OCI-LY1 (cell line): ENCODE data around the gene SRSF7.
"Not testable (repeated sequence)": the region's sequence is repeated elsewhere in the genome, so short reads cannot be mapped to it uniquely, and the experiment has no call there.

ENCODE experiments used
- H2AFZ ChIP-seq: fragments of 200-600 bp; sonication (generic), shearing (Covaris generic); 2 replicates; pipeline ENCODE4 v1.6.0; 2014; ENCODE audit warnings: antibody characterized with exemption, mild to moderate bottlenecking, low read length
- H3F3A ChIP-seq: fragments of 200-600 bp; sonication (generic), shearing (Covaris generic); 2 replicates; pipeline ENCODE4 v1.6.0; 2014; ENCODE audit warnings: mild to moderate bottlenecking, antibody characterized with exemption, low read length, moderate library complexity; ENCODE audit not compliant: insufficient read depth
- H3K27ac ChIP-seq: fragments of 200-600 bp; sonication (generic); 2 replicates; pipeline ENCODE4 v1.5.1; 2014; ENCODE audit warnings: low read length, mixed run types, mild to moderate bottlenecking, low read depth; ENCODE audit not compliant: poor library complexity, severe bottlenecking
- H3K27me3 ChIP-seq: fragments of 200-600 bp; sonication (generic); 2 replicates; pipeline ENCODE4 v1.6.0; 2014; ENCODE audit warnings: antibody characterized with exemption, mild to moderate bottlenecking, low read length, moderate library complexity; ENCODE audit not compliant: insufficient read depth
- H3K36me3 ChIP-seq: fragments of 200-600 bp; sonication (generic); 2 replicates; pipeline ENCODE4 v1.6.1; 2014; ENCODE audit warnings: mild to moderate bottlenecking, antibody characterized with exemption, low read length, moderate library complexity, mixed read lengths; ENCODE audit not compliant: insufficient read depth
- H3K4me1 ChIP-seq: fragments of 200-600 bp; sonication (generic); 2 replicates; pipeline ENCODE4 v1.5.1; 2014; ENCODE audit warnings: mild to moderate bottlenecking, low read length, moderate library complexity; ENCODE audit not compliant: insufficient read depth, severe bottlenecking
- H3K4me2 ChIP-seq: fragments of 200-600 bp; sonication (generic), shearing (Covaris generic); 2 replicates; pipeline ENCODE4 v1.6.1; 2014; ENCODE audit warnings: low read length
- H3K4me3 ChIP-seq: fragments of 200-600 bp; sonication (generic); 2 replicates; pipeline ENCODE4 v1.5.1; 2014; ENCODE audit warnings: low read length, low read depth, mild to moderate bottlenecking, mixed read lengths; ENCODE audit not compliant: poor library complexity, severe bottlenecking
- H3K79me2 ChIP-seq: fragments of 200-600 bp; shearing (Covaris generic); 2 replicates; pipeline ENCODE4 v1.6.1; 2016; ENCODE audit warnings: mixed run types, low read length, mixed read lengths; ENCODE audit not compliant: insufficient read depth
- H3K9ac ChIP-seq: fragments of 200-600 bp; sonication (generic), shearing (Covaris generic); 2 replicates; pipeline ENCODE4 v1.6.1; 2014; ENCODE audit warnings: mild to moderate bottlenecking, low read length, mixed read lengths
- H3K9me2 ChIP-seq: fragments of 200-600 bp; sonication (generic), shearing (Covaris generic); 2 replicates; pipeline ENCODE4 v1.6.1; 2014; ENCODE audit warnings: low read depth, mild to moderate bottlenecking, low read length, mixed read lengths
- H3K9me3 ChIP-seq: fragments of 200-600 bp; shearing (Covaris generic); 2 replicates; pipeline ENCODE4 v1.6.1; 2014; ENCODE audit warnings: low read length, mixed read lengths
- H4K20me1 ChIP-seq: fragments of 200-600 bp; sonication (generic), shearing (Covaris generic); 2 replicates; pipeline ENCODE4 v1.6.0; 2016; ENCODE audit warnings: mild to moderate bottlenecking, low read length; ENCODE audit not compliant: insufficient read depth
- EZH2 ChIP-seq: fragments of 200-600 bp; sonication (generic), shearing (Covaris generic); IDR thresholded peaks from 2 replicates; pipeline ENCODE4 v1.8.0; 2017; ENCODE audit warnings: borderline replicate concordance, mixed run types, mild to moderate bottlenecking, antibody characterized with exemption, low read length, moderate library complexity, mixed read lengths
- TF ChIP-seq, protein P1 (sequence below): fragments of 200-600 bp; sonication (generic), shearing (Covaris generic); IDR thresholded peaks from 2 replicates; pipeline ENCODE4 v1.5.1; 2017; ENCODE audit warnings: mild to moderate bottlenecking, antibody characterized with exemption, low read length, moderate library complexity, mixed read lengths

Gene SRSF7

GRCh38 chr2:38716185-38716584, 35.0 kb downstream of the SRSF7 start:
- H3K4me2 ChIP-seq = no peak overlapping the region
- no peak overlapping the region for H3K4me3 ChIP-seq
- H3K27ac ChIP-seq = no peak overlapping the region
- no peak overlapping the region for H2AFZ ChIP-seq
- no peaks in the 10 kb centered on the region for H3F3A ChIP-seq
- no peaks in the 10 kb centered on the region for H3K27me3 ChIP-seq
- H4K20me1 ChIP-seq = no peaks in the 10 kb centered on the region
- H3K9me3 ChIP-seq = no peaks in the 10 kb centered on the region
- no peaks in the 10 kb centered on the region for H3K9me2 ChIP-seq
- H3K4me1 ChIP-seq = peaks cover 9% of the 10 kb centered on the region
- no peaks in the 10 kb centered on the region for H3K79me2 ChIP-seq
- no peaks in the 10 kb centered on the region for H3K36me3 ChIP-seq
- H3K9ac ChIP-seq = no peak overlapping the region
- no peak for TF ChIP-seq EZH2
- TF ChIP-seq, protein P1, sequence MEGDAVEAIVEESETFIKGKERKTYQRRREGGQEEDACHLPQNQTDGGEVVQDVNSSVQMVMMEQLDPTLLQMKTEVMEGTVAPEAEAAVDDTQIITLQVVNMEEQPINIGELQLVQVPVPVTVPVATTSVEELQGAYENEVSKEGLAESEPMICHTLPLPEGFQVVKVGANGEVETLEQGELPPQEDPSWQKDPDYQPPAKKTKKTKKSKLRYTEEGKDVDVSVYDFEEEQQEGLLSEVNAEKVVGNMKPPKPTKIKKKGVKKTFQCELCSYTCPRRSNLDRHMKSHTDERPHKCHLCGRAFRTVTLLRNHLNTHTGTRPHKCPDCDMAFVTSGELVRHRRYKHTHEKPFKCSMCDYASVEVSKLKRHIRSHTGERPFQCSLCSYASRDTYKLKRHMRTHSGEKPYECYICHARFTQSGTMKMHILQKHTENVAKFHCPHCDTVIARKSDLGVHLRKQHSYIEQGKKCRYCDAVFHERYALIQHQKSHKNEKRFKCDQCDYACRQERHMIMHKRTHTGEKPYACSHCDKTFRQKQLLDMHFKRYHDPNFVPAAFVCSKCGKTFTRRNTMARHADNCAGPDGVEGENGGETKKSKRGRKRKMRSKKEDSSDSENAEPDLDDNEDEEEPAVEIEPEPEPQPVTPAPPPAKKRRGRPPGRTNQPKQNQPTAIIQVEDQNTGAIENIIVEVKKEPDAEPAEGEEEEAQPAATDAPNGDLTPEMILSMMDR = no peak

GRCh38 chr2:38714941-38715340, 36.2 kb downstream of the SRSF7 start:
- not testable (repeated sequence) for H3K79me2 ChIP-seq, H3K4me1 ChIP-seq, H3K27ac ChIP-seq, H4K20me1 ChIP-seq, H3K36me3 ChIP-seq, H3K27me3 ChIP-seq, H3F3A ChIP-seq, H3K9ac ChIP-seq, H2AFZ ChIP-seq, H3K9me3 ChIP-seq, H3K4me3 ChIP-seq, H3K4me2 ChIP-seq, H3K9me2 ChIP-seq

DNA sequence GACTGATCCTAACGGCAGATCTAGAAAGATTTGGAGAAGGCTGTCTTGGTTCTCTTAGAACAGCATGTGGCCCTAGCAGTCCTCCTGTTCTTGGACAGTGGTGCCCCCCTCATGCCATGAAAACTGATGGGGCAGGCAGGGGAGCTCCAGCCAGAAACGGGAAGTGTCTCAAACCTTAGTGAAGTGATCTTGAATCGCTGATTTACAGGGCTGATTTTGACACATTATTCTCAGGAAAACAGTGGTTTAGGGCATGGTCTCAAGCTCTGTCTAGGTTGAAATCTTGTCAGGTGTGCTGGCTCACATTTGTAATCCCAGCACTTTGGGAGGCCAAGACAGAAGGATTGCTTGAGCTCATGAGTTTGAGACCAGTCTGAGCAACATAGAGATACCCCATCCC, 37.8 kb downstream of the SRSF7 start:
- no peaks in the 10 kb centered on the region for H3K36me3 ChIP-seq
- no peak overlapping the region for H2AFZ ChIP-seq
- H3K4me2 ChIP-seq = no peak overlapping the region
- H3K4me1 ChIP-seq = peaks cover 19% of the 10 kb centered on the region
- H3K79me2 ChIP-seq = no peaks in the 10 kb centered on the region
- TF ChIP-seq EZH2 = no peak
- TF ChIP-seq, protein P1 = no peak
- H4K20me1 ChIP-seq = no peaks in the 10 kb centered on the region
- H3K9ac ChIP-seq = no peak overlapping the region
- H3K9me3 ChIP-seq = no peaks in the 10 kb centered on the region
- no peaks in the 10 kb centered on the region for H3K9me2 ChIP-seq
- H3K4me3 ChIP-seq = no peak overlapping the region
- no peaks in the 10 kb centered on the region for H3K27me3 ChIP-seq
- H3K27ac ChIP-seq = no peak overlapping the region
- H3F3A ChIP-seq = no peaks in the 10 kb centered on the region

DNA sequence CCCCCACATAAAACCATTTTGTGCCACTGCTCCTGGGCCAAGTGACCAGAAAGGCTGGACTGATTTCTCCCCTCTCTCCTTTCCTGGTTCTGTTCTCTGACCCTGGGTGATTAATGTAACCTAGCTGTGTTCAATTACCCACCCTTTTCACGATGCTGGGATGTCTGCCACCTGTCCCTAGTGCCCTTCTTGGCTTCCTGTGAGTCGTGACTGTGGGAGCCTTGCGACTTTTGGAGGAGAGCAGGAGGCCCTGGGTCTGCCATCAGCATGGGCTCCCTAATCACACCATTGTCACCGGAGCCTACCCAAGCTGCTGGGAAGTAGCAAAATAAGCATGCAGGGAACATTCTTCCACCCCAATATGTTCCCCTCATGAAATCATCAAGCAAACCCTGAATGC, 38.3 kb downstream of the SRSF7 start:
- Histone ChIP-seq H4K20me1 (no peaks in the 10 kb centered on the region), H3K4me2 (no peak overlapping the region), H3K36me3 (no peaks in the 10 kb centered on the region), H3K4me1 (peaks cover 19% of the 10 kb centered on the region), H2AFZ (no peak overlapping the region), H3K9me3 (no peaks in the 10 kb centered on the region), H3K79me2 (no peaks in the 10 kb centered on the region), H3K27ac (no peak overlapping the region), H3F3A (no peaks in the 10 kb centered on the region), H3K9ac (no peak overlapping the region), H3K27me3 (no peaks in the 10 kb centered on the region), H3K4me3 (no peak overlapping the region), H3K9me2 (no peaks in the 10 kb centered on the region)
- TF ChIP-seq, protein P1 = no peak
- no peak for TF ChIP-seq EZH2
